Measurements from ENCODE around the gene TESK2.

Gene TESK2

GRCh38 chr1:45304311-45305081, 186.5 kb downstream of the TESK2 start:
- no peak for DNase-seq (ENCODE audit: low spot score)

- peak; percentile 92 for DNase-seq (ENCODE audit: low spot score)
These were observed 187.2 kb downstream of the TESK2 start for GRCh38 chr1:45303520-45304310.

GRCh38 chr1:45302505-45303150, 188.3 kb downstream of the TESK2 start:
- DNase-seq (ENCODE audit: low spot score), result no peak

- no peak for DNase-seq (ENCODE audit: low spot score)
These were observed 190.3 kb downstream of the TESK2 start for GRCh38 chr1:45300669-45300997.

- peak; percentile 71 for DNase-seq (ENCODE audit: low spot score)
These were observed 190.8 kb downstream of the TESK2 start for GRCh38 chr1:45299981-45300668.

- DNase-seq (ENCODE audit: low spot score), result no peak
These were observed 191.7 kb downstream of the TESK2 start for GRCh38 chr1:45299296-45299695.

- no peak for DNase-seq (ENCODE audit: low spot score)
These were observed 193.2 kb downstream of the TESK2 start for GRCh38 chr1:45297666-45298356.
